IMR-90 (cell line): ENCODE measurements around the gene MTG1. TPM values are rescaled to one million over a fixed set of nuclear protein-coding genes. Genes with fewer than 3 reads are reported as not detected.

Experiments used
- ATAC-seq: fragments of 200-7000 bp; cut with Tn5 transposase; 2 replicates; pipeline ENCODE4 v1.9.1; 2020; ENCODE audit warnings: low read depth, mild to moderate bottlenecking, moderate library complexity
- BruUV-seq: library from RNA; stranded (reverse); fragments of 400-500 nt; replicated peaks from 2 replicates; lab custom pipeline; 2021; lab: Mats Ljungman, UMichigan
- CTCF ChIA-PET: fragments of 300-600 bp; formaldehyde crosslinking; extraction: SDS; loops from one replicate; lab custom pipeline; 2021; ENCODE audit warnings: antibody characterized with exemption; lab: Yijun Ruan, JAX
- POLR2A ChIA-PET: fragments of 300-600 bp; sonication (Branson Sonifier 250); formaldehyde crosslinking; loops from one replicate; lab custom pipeline; 2022; ENCODE audit warnings: antibody characterized with exemption; ENCODE audit not compliant: unreplicated experiment; lab: Charles Lee
- DNase-seq: peaks from one replicate; pipeline ENCODE4 v3.0.0; 2013
- H2AFZ ChIP-seq: replicated peaks from 2 replicates; pipeline ENCODE3; 2013; ENCODE audit warnings: low read length, mild to moderate bottlenecking; ENCODE audit not compliant: poor library complexity
- H2AK5ac ChIP-seq: 2 replicates; pipeline ENCODE4 v1.6.1; 2013; ENCODE audit warnings: low read depth, low read length, inconsistent platforms
- H2AK9ac ChIP-seq: replicated peaks from 2 replicates; pipeline ENCODE3; 2013; ENCODE audit warnings: mild to moderate bottlenecking, low read depth, low read length, moderate library complexity; ENCODE audit not compliant: poor library complexity
- H2BK120ac ChIP-seq: 2 replicates; pipeline ENCODE4 v1.6.1; 2013; ENCODE audit warnings: low read depth, low read length, inconsistent platforms
- H2BK15ac ChIP-seq: 3 replicates; pipeline ENCODE4 v1.6.1; 2013; ENCODE audit warnings: low read depth, low read length, inconsistent platforms
- H2BK20ac ChIP-seq: 2 replicates; pipeline ENCODE4 v1.6.1; 2013; ENCODE audit warnings: low read depth, mild to moderate bottlenecking, inconsistent platforms, low read length, moderate library complexity
- H2BK5ac ChIP-seq: 2 replicates; pipeline ENCODE4 v1.6.1; 2013; ENCODE audit warnings: mild to moderate bottlenecking, low read depth, low read length, inconsistent platforms; ENCODE audit not compliant: poor library complexity, severe bottlenecking
- H3K14ac ChIP-seq: replicated peaks from 2 replicates; pipeline ENCODE4 v1.6.1; 2013; ENCODE audit warnings: low read depth, low read length, inconsistent platforms
- H3K18ac ChIP-seq: 2 replicates; pipeline ENCODE4 v1.6.1; 2013; ENCODE audit warnings: low read depth, low read length, control low read depth
- H3K23ac ChIP-seq: 2 replicates; pipeline ENCODE4 v1.6.1; 2013; ENCODE audit warnings: low read depth, low read length, inconsistent platforms
- H3K27ac ChIP-seq: 2 replicates; pipeline ENCODE4 v1.5.1; 2013; ENCODE audit warnings: mild to moderate bottlenecking, control low read depth, low read length; ENCODE audit not compliant: insufficient read depth
- H3K27me3 ChIP-seq: 2 replicates; pipeline ENCODE4 v1.6.1; 2013; ENCODE audit warnings: low read length; ENCODE audit not compliant: control insufficient read depth, insufficient read depth
- H3K36me3 ChIP-seq: 2 replicates; pipeline ENCODE4 v1.6.1; 2013; ENCODE audit warnings: low read length, mixed read lengths; ENCODE audit not compliant: control insufficient read depth, insufficient read depth
- H3K4ac ChIP-seq: 2 replicates; pipeline ENCODE4 v1.6.1; 2013; ENCODE audit warnings: low read depth, low read length, inconsistent platforms
- H3K4me1 ChIP-seq: 2 replicates; pipeline ENCODE4 v1.6.1; 2013; ENCODE audit warnings: low read length, mixed read lengths; ENCODE audit not compliant: control insufficient read depth, insufficient read depth
- H3K4me2 ChIP-seq: 2 replicates; pipeline ENCODE4 v1.6.1; 2013; ENCODE audit warnings: low read depth, mild to moderate bottlenecking, control low read depth, low read length, moderate library complexity
- H3K4me3 ChIP-seq: 2 replicates; pipeline ENCODE4 v1.5.1; 2013; ENCODE audit warnings: low read depth, mild to moderate bottlenecking, control low read depth, low read length, moderate library complexity; ENCODE audit not compliant: insufficient read depth
- H3K56ac ChIP-seq: 2 replicates; pipeline ENCODE4 v1.6.1; 2013; ENCODE audit warnings: low read length, inconsistent platforms; ENCODE audit not compliant: insufficient read depth; ENCODE audit errors: extremely low read depth
- H3K79me1 ChIP-seq, 2 experiments: 2 replicates each; pipeline ENCODE4 v1.6.1; 2013; ENCODE audit warnings: low read length in 2 of 2, inconsistent platforms in 1 of 2, low read depth in 1 of 2
- H3K9ac ChIP-seq: 2 replicates; pipeline ENCODE4 v1.6.1; 2013; ENCODE audit warnings: low read depth, low read length, control low read depth
- H3K9me1 ChIP-seq: 2 replicates; pipeline ENCODE4 v1.6.1; 2013; ENCODE audit warnings: low read length, inconsistent platforms; ENCODE audit not compliant: insufficient read depth
- H3K9me3 ChIP-seq: 2 replicates; pipeline ENCODE4 v1.6.1; 2013; ENCODE audit warnings: low read length; ENCODE audit not compliant: control insufficient read depth, insufficient read depth
- H4K20me1 ChIP-seq: 2 replicates; pipeline ENCODE4 v1.6.1; 2013; ENCODE audit warnings: low read length, inconsistent platforms; ENCODE audit not compliant: insufficient read depth
- H4K5ac ChIP-seq: 2 replicates; pipeline ENCODE4 v1.6.1; 2013; ENCODE audit warnings: mild to moderate bottlenecking, low read depth, low read length, control low read depth
- H4K8ac ChIP-seq, 2 experiments: 2 replicates each; pipeline ENCODE4 v1.6.1; 2013; ENCODE audit warnings: low read depth in 2 of 2, low read length in 2 of 2, control low read depth in 1 of 2, inconsistent platforms in 1 of 2
- H4K91ac ChIP-seq: 2 replicates; pipeline ENCODE4 v1.6.1; 2013; ENCODE audit warnings: low read depth, low read length, inconsistent platforms; ENCODE audit not compliant: insufficient read depth
- BHLHE40 ChIP-seq: fragments of 150-350 bp; IDR thresholded peaks from 2 replicates; pipeline ENCODE4 v1.6.1; 2016; ENCODE audit warnings: mild to moderate bottlenecking, low read depth, low read length
- CEBPB ChIP-seq: IDR thresholded peaks from 2 replicates; pipeline ENCODE4 v1.6.1; 2012; ENCODE audit warnings: low read depth, low read length, improper control_type of control experiment
- CHD1 ChIP-seq: IDR thresholded peaks from 2 replicates; pipeline ENCODE4 v1.6.1; 2012; ENCODE audit warnings: low read depth, low read length, improper control_type of control experiment
- CTCF ChIP-seq: conservative IDR thresholded peaks from 2 replicates; pipeline ENCODE4 v1.5.1; 2012; ENCODE audit warnings: mild to moderate bottlenecking, low read depth, low read length, improper control_type of control experiment
- FOS ChIP-seq: fragments of 150-350 bp; IDR thresholded peaks from 2 replicates; pipeline ENCODE4 v1.6.1; 2016; ENCODE audit warnings: low read depth, low read length
- MAZ ChIP-seq: IDR thresholded peaks from 2 replicates; pipeline ENCODE4 v1.6.1; 2012; ENCODE audit warnings: low read depth, mild to moderate bottlenecking, low read length, improper control_type of control experiment, moderate library complexity, borderline replicate concordance
- MXI1 ChIP-seq: IDR thresholded peaks from 2 replicates; pipeline ENCODE4 v1.6.1; 2012; ENCODE audit warnings: low read depth, mild to moderate bottlenecking, low read length, moderate library complexity, borderline replicate concordance
- NFE2L2 ChIP-seq: fragments of 150-350 bp; IDR thresholded peaks from 2 replicates; pipeline ENCODE4 v1.6.1; 2016; ENCODE audit warnings: low read depth, mild to moderate bottlenecking, low read length
- RAD21 ChIP-seq: IDR thresholded peaks from 2 replicates; pipeline ENCODE4 v1.6.1; 2012; ENCODE audit warnings: low read length, improper control_type of control experiment
- RCOR1 ChIP-seq: IDR thresholded peaks from 2 replicates; pipeline ENCODE4 v1.6.1; 2012; ENCODE audit warnings: mild to moderate bottlenecking, low read length, improper control_type of control experiment; ENCODE audit not compliant: insufficient replicate concordance
- RFX5 ChIP-seq: IDR thresholded peaks from 2 replicates; pipeline ENCODE4 v1.8.0; 2012; ENCODE audit warnings: low read depth, mild to moderate bottlenecking, low read length, moderate library complexity
- SMC3 ChIP-seq: fragments of 150-350 bp; IDR thresholded peaks from 2 replicates; pipeline ENCODE4 v1.6.1; 2016; ENCODE audit warnings: low read depth, mild to moderate bottlenecking, antibody characterized with exemption, low read length, moderate library complexity
- USF2 ChIP-seq: fragments of 150-350 bp; IDR thresholded peaks from 2 replicates; pipeline ENCODE4 v1.6.1; 2017; ENCODE audit warnings: mild to moderate bottlenecking, antibody characterized with exemption, low read length, low read depth
- WGBS, 2 experiments: methylation state at CpG; one replicate each; pipeline versions ENCODE4 v1.1.5 to v1.1.7; 2013; ENCODE audit warnings: missing lambda C conversion rate in 2 of 2; ENCODE audit not compliant: insufficient read length in 1 of 2; ENCODE audit errors: extremely low coverage in 2 of 2; 5-methylcytosine and 5-hydroxymethylcytosine counted together
- dilution Hi-C: fragments of 300-500 bp; cut with HindIII; formaldehyde crosslinking; loops from one replicate; pipeline ENCODE4 v1.14.3; 2018; ENCODE audit warnings: low sequenced_read_pairs; ENCODE audit not compliant: unreplicated experiment
- in situ Hi-C: fragments of 300-500 bp; cut with MboI; formaldehyde crosslinking; loops from 3 replicates; pipeline ENCODE4 v1.14.3; 2019; ENCODE audit warnings: low sequenced_read_pairs, inconsistent platforms, mixed read lengths
- intact Hi-C: fragments of 100-400 bp; cut with micrococcal nuclease; formaldehyde crosslinking; loops from 2 replicates; pipeline ENCODE4 v1.10.0; 2022
- polyA plus RNA-seq, 3 experiments: library from polyadenylated mRNA; depleted of rRNA; stranded (reverse); fragments of >200 nt; gene quantifications; 2 replicates each; pipeline ENCODE4 v1.2.3, GENCODE V29; 2012; ENCODE audit warnings: low replicate concordance in 1 of 3
- total RNA-seq: library from RNA; depleted of rRNA; stranded (reverse); fragments of >200 nt; gene quantifications from 2 replicates; pipeline ENCODE4 v1.2.3, GENCODE V29; 2012
- TF ChIP-seq, protein P1 (sequence below): fragments of 150-350 bp; IDR thresholded peaks from 2 replicates; pipeline ENCODE4 v1.6.1; 2016; ENCODE audit warnings: low read depth, mild to moderate bottlenecking, low read length, moderate library complexity, borderline replicate concordance

MTG1 gene
- total and polyA plus RNA-seq, 2 of the 4 experiments (the other 2 are of a cell fraction), result 38.5 to 64.8 TPM

- Histone ChIP-seq H3K27ac (no peak overlapping the region), H2AK5ac (no peak overlapping the region), H3K4me1 (no peaks in the 10 kb centered on the region), H3K18ac (no peak overlapping the region), H3K14ac (no peak overlapping the region), H2BK15ac (no peak overlapping the region), H3K4ac (no peak overlapping the region), H3K4me3 (no peak overlapping the region), H2BK20ac (no peak overlapping the region), H3K27me3 (no peaks in the 10 kb centered on the region), H4K5ac (no peak overlapping the region), H3K79me1 (no peaks in the 10 kb centered on the region), H4K20me1 (no peaks in the 10 kb centered on the region), H3K23ac (no peak overlapping the region), H3K9ac (no peak overlapping the region), H2AFZ (no peak overlapping the region), H3K9me3 (peaks cover 14% of the 10 kb centered on the region), H3K4me2 (no peak overlapping the region), H4K8ac (no peak overlapping the region), H3K56ac (no peak overlapping the region), H2BK120ac (no peak overlapping the region), H4K91ac (no peak overlapping the region), H2BK5ac (no peak overlapping the region), H3K36me3 (no peaks in the 10 kb centered on the region), H3K9me1 (no peaks in the 10 kb centered on the region; the same call in 1 of the 2 replicates), H2AK9ac (no peak overlapping the region)
- dilution Hi-C loops, result no loop called here
- CTCF ChIA-PET, result no interaction called here
- BruUV-seq, result no TSS peak
- 88% methylated on average over 9 of the region's 16 CpGs; no CpG with 5 or more reads in 1 of the 2 experiments for WGBS, 2 experiments
- ATAC-seq (no peak), DNase-seq (no peak)
- intact Hi-C loops, result no loop called here
- POLR2A ChIA-PET, result no interaction called here
- in situ Hi-C loops, result no loop called here
- TF ChIP-seq CEBPB (no peak), CHD1 (no peak), BHLHE40 (no peak), MXI1 (no peak), NFE2L2 (no peak), FOS (no peak), SMC3 (no peak), RFX5 (no peak), RAD21 (no peak), CTCF (no peak), USF2 (no peak), RCOR1 (no peak), MAZ (no peak)
- TF ChIP-seq, protein P1, sequence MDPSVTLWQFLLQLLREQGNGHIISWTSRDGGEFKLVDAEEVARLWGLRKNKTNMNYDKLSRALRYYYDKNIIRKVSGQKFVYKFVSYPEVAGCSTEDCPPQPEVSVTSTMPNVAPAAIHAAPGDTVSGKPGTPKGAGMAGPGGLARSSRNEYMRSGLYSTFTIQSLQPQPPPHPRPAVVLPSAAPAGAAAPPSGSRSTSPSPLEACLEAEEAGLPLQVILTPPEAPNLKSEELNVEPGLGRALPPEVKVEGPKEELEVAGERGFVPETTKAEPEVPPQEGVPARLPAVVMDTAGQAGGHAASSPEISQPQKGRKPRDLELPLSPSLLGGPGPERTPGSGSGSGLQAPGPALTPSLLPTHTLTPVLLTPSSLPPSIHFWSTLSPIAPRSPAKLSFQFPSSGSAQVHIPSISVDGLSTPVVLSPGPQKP, result no peak
Measured at GRCh38 chr10:133442967-133443924, 49.3 kb downstream of the MTG1 start.
